BE2C (cell line): ENCODE results near the gene VWA5B1.

Experiments used
- DNase-seq: peaks from one replicate; pipeline ENCODE4 v3.0.0-alpha.2; 2020
- H3K27me3 ChIP-seq: fragments of 250-450 bp; sonication (Bioruptor Pico); 2 replicates; pipeline ENCODE4 v1.5.1; 2020; ENCODE audit warnings: mild to moderate bottlenecking
- H3K36me3 ChIP-seq: fragments of 250-450 bp; sonication (Bioruptor Pico); 2 replicates; pipeline ENCODE4 v1.5.1; 2020; ENCODE audit warnings: mild to moderate bottlenecking
- H3K4me1 ChIP-seq: fragments of 250-450 bp; sonication (Bioruptor Pico); 2 replicates; pipeline ENCODE4 v1.5.1; 2020
- H3K4me3 ChIP-seq: 2 replicates; pipeline ENCODE4 v1.5.1; 2011; ENCODE audit warnings: low read depth, low read length
- H3K9me3 ChIP-seq: fragments of 250-450 bp; sonication (Bioruptor Pico); 2 replicates; pipeline ENCODE4 v1.5.1; 2020
- TF ChIP-seq, protein P1 (sequence below): IDR thresholded peaks from 2 replicates; pipeline ENCODE4 v1.5.1; 2012; ENCODE audit warnings: mild to moderate bottlenecking, low read depth, low read length

The VWA5B1 gene

GRCh38 chr1:20349561-20349960 is 58.9 kb downstream of the VWA5B1 start:
- no peaks in the 10 kb centered on the region for H3K9me3 ChIP-seq
- no peaks in the 10 kb centered on the region for H3K36me3 ChIP-seq
- H3K4me3 ChIP-seq = no peak overlapping the region
- H3K27me3 ChIP-seq = no peaks in the 10 kb centered on the region
- H3K4me1 ChIP-seq = no peaks in the 10 kb centered on the region
- DNase-seq = no peak
- TF ChIP-seq, protein P1, sequence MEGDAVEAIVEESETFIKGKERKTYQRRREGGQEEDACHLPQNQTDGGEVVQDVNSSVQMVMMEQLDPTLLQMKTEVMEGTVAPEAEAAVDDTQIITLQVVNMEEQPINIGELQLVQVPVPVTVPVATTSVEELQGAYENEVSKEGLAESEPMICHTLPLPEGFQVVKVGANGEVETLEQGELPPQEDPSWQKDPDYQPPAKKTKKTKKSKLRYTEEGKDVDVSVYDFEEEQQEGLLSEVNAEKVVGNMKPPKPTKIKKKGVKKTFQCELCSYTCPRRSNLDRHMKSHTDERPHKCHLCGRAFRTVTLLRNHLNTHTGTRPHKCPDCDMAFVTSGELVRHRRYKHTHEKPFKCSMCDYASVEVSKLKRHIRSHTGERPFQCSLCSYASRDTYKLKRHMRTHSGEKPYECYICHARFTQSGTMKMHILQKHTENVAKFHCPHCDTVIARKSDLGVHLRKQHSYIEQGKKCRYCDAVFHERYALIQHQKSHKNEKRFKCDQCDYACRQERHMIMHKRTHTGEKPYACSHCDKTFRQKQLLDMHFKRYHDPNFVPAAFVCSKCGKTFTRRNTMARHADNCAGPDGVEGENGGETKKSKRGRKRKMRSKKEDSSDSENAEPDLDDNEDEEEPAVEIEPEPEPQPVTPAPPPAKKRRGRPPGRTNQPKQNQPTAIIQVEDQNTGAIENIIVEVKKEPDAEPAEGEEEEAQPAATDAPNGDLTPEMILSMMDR = no peak

GRCh38 chr1:20349971-20350370 is 59.3 kb downstream of the VWA5B1 start:
- H3K9me3 ChIP-seq = no peaks in the 10 kb centered on the region

DNA sequence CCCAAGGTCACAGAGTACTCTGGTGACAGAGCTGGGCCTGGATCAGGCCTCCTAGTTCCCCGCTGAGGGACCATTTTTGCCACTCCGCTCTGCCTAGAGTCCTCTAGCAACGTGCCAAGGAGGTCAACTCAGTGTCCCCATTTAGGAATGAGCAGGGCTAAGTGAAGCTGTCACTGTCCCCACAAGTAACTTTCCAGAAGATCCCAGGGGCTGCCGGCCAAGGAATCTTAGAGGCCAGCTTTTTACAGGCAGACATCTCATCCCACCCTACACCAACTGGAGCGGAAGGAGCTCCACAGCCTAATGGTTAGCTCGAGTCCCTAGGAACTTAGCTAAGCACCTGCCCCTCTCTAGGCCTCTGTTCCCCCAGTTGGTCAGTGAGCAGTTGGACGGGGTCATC is 59.7 kb downstream of the VWA5B1 start:
- no peaks in the 10 kb centered on the region for H3K4me1 ChIP-seq
- no peak for DNase-seq
- no peaks in the 10 kb centered on the region for H3K27me3 ChIP-seq
- H3K4me3 ChIP-seq = no peak overlapping the region
- no peaks in the 10 kb centered on the region for H3K9me3 ChIP-seq
- TF ChIP-seq, protein P1 = no peak
- no peaks in the 10 kb centered on the region for H3K36me3 ChIP-seq

More at GRCh38 chr1:20349971-20350370, 59.3 kb downstream of the VWA5B1 start:
- no peaks in the 10 kb centered on the region for H3K36me3 ChIP-seq
- H3K4me3 ChIP-seq = no peak overlapping the region
- TF ChIP-seq, protein P1 = no peak
- no peaks in the 10 kb centered on the region for H3K4me1 ChIP-seq
- no peaks in the 10 kb centered on the region for H3K27me3 ChIP-seq
- DNase-seq = no peak

DNA sequence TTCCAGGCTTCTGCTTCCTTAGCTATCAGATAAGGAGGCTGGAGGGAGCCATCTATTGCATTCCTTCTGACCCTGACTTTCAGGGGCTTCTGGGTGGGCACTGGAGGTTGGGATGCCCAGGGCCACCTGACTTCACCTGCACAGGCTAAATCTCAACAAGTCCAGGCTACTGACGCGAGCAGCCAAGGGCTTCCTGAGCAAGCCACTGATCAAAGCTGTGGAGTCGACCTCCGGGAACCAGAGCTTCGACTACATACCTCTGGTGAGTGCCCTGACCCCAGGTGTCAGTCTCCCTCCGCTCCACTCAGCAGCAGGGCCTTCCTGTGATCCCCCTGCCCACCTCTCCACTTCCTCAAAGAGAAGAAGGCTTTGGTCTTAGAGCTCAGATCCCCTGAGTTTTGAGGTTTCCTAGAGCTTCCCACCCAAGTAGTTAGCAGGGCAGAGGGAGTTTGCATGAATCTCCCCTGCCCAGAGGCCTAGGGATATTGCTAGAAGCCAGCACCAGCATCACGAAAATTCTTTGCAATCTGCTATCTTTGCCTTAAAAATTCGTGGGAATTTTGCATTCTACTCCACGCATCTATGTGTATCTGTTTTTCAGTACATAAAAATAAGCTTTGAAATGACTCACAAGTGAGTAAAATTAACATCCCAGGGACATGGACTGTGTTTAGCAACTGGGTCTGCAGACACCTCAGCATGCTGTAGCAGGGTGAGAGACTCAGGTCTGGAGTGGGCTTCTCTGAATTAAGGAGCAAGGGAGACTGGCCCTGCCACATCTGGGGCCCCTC is 61.4 kb downstream of the VWA5B1 start:
- TF ChIP-seq, protein P1 = no peak
- no peaks in the 10 kb centered on the region for H3K36me3 ChIP-seq
- H3K4me1 ChIP-seq = no peaks in the 10 kb centered on the region
- H3K9me3 ChIP-seq = no peaks in the 10 kb centered on the region
- H3K4me3 ChIP-seq = no peak overlapping the region
- no peaks in the 10 kb centered on the region for H3K27me3 ChIP-seq
- DNase-seq = no peak

- no peak for DNase-seq
- H3K4me1 ChIP-seq = no peaks in the 10 kb centered on the region
- H3K9me3 ChIP-seq = no peaks in the 10 kb centered on the region
- TF ChIP-seq, protein P1 = no peak
- no peaks in the 10 kb centered on the region for H3K27me3 ChIP-seq
- H3K4me3 ChIP-seq = no peak overlapping the region
- no peaks in the 10 kb centered on the region for H3K36me3 ChIP-seq
Measured at GRCh38 chr1:20353836-20354235, 63.2 kb downstream of the VWA5B1 start.

DNA sequence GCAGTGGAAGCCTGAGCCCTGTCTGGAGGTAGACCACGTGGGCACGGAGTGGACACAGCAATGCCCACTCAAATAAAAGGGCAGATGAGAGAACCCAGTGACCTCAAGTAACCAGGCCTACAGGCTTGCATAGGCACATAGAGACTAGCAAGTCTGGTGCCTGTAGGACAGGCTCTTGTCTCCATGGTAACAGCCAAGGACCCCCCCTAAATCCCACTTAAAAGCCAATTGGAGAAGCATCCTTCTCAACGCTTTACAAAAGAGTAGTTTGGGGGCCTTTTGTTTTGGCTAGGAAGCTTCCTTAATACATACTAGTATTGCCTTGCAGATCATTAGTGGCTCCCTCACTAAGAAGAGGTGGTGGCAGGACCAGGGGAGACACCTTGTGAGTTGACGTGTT is 63.9 kb downstream of the VWA5B1 start:
- Histone ChIP-seq H3K27me3 (no peaks in the 10 kb centered on the region), H3K36me3 (no peaks in the 10 kb centered on the region), H3K4me3 (no peak overlapping the region), H3K4me1 (peaks cover 3% of the 10 kb centered on the region; the same call in 1 of the 2 replicates), H3K9me3 (no peaks in the 10 kb centered on the region)
- TF ChIP-seq, protein P1 = no peak
- no peak for DNase-seq
